GM04503 (cell line): ENCODE results near the gene SIVA1.

Experiments used
- DNase-seq: peaks from one replicate; pipeline ENCODE4 v3.0.0-alpha.2; 2012; ENCODE audit warnings: low read depth

Gene SIVA1

DNA sequence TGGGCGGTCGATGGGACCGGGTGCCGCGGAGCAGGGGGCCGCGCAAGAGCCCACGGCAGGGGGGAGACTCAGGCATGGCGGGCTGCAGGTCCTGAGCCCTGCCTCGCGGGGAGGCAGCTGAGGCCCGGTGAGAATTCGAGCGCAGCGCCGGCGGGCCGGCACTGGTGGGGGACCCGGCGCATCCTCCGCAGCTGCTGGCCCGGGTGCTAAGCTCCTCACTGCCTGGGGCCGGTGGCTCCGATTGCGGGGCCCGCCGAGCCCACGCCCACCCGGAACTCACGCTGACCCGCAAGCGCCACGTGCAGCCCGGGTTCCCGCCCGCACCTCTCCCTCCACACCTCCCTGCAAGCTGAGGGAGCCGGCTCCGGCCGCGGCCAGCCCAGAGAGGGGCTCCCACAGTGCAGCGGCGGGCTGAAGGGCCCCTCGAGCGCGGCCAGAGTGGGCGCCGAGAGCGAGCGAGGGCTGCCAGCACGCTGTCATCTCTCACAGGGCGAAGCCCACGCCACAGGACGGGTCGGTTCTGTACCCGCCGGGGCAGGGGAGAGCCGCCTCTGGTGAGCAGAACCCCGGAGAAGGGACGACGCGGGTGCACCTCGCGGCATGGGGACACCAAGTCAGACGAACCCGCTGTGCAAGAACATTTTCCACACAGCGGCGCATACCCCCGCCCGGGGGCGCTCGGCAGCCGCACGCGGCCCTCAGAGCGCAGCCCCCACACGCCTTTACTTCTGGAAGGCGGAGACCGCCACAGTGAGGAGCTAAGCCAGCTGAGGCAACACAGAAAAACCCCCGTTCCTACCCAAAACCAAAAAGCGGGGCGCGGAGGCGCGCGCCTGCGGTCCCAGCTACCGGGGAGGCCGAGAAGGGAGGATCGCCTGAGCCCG is 1.2 kb upstream of the SIVA1 start:
- no peak for DNase-seq

GRCh38 chr14:104752423-104752734 is 568 bp upstream of the SIVA1 start:
- DNase-seq, result no peak

- DNase-seq, result no peak
Measured at GRCh38 chr14:104753528-104754212, 723 bp downstream of the SIVA1 start.

- DNase-seq, result no peak
Measured at GRCh38 chr14:104754213-104754851, 1.4 kb downstream of the SIVA1 start.

- DNase-seq, result no peak
Measured at GRCh38 chr14:104755621-104756020, 2.7 kb downstream of the SIVA1 start.

DNA sequence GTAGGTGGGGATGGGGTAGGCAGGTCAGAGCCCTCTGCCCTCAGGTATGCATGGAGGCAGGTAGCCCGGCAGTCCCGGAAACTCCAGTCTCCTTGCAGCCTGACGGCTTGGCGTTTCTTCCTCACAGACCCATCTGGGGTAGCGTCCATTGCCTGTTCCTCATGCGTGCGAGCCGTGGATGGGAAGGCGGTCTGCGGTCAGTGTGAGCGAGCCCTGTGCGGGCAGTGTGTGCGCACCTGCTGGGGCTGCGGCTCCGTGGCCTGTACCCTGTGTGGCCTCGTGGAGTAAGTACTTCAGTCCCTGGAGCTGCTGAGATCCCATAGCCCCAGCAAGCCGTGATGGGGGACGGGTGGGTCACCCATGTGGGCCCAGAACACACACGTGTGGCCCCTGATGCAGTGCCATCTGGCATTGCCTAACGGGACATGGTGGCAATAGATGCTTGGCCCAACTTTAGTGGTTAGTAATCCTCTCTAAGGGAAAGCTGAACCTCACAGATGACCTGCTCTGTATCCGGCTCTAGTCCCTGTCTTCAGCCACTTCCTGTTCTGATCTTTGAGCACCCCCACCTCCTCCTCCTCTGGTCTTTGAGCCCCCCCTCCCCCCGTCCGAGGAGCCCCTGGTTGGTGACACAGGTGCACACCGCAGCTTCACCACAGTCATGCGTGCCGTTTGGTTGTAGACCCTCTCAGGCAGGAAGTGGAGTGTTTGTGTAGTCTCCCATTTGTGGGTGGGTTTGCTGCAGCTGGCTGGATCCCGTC is 3.7 kb downstream of the SIVA1 start:
- no peak for DNase-seq

GRCh38 chr14:104757238-104757585 is 4.3 kb downstream of the SIVA1 start:
- DNase-seq, result no peak

DNA sequence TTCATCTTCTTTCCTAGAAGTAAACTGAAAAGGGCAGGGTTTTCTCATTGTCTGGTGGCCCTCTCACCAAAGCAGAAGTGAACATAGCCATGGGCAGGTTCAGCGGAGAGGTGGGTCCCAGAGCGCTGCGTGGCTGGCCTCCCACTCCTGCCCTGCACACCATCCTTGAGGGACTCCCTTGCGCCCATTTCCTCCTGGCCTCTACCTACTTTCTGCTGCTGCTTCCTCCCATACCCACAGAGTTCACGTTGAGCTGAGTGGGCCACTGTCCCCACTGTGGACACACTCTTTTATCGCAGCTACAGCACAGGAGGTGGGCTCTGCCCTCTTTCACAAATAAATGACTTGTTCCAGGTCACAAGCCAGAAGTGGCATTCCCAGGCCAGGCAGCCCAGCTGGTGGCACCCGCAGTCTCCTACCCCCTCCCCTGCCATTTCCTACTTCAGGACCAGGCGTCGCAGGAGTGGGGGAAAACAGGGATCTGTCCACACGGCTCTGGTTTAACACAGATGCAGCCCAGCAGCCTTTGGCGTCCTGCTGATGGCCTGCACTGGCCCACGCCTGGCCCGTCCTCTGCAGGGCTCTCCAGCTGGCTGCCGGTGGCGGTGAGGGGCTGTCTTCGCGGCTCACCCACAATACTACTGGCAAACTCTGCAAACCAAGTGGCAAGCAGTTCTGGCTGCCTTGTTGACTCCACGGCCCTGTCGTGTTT is 4.9 kb downstream of the SIVA1 start:
- no peak for DNase-seq

DNA sequence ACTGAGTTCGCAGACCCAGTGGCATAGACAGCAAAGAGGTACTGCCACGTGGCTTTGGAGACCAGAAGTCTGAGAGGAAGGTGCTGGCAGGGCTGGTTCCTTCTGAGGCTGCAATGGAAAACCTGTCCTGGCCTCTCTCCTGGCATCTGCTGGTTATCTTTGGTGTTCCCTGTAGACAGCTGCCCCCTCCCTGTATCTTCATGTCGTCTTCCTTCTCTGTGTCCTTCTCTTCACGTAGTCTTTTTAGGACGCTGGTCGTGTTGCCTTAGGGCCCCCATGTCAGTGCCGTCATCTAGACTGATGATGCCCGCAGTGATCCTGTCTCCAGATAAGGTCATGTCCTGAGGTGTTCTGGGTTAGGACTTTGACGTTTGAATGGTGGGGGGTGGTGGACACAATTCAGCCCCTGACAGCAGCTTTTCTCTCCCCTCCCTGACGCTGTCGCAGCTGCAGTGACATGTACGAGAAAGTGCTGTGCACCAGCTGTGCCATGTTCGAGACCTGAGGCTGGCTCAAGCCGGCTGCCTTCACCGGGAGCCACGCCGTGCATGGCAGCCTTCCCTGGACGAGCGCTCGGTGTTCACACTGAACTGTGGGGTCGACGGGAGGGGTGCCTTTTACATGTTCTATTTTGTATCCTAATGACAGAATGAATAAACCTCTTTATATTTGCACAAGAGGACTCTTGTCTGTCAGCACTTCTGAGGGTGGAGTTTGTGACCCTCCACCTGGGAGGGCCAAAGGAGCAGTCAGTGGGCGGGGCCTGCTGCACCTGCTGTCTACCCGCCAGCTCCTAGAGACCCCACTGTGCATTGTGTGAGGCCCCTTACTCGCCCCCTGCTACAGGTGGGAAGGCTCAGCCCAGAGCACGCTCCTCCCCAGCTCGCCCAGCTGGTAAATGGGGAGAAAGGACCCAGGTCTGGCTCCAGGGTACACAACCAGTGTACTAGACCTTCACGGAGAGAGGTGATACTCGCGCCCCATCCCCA is 6.3 kb downstream of the SIVA1 start:
- no peak for DNase-seq

GRCh38 chr14:104765517-104765916 is 12.6 kb downstream of the SIVA1 start:
- DNase-seq, result no peak

DNA sequence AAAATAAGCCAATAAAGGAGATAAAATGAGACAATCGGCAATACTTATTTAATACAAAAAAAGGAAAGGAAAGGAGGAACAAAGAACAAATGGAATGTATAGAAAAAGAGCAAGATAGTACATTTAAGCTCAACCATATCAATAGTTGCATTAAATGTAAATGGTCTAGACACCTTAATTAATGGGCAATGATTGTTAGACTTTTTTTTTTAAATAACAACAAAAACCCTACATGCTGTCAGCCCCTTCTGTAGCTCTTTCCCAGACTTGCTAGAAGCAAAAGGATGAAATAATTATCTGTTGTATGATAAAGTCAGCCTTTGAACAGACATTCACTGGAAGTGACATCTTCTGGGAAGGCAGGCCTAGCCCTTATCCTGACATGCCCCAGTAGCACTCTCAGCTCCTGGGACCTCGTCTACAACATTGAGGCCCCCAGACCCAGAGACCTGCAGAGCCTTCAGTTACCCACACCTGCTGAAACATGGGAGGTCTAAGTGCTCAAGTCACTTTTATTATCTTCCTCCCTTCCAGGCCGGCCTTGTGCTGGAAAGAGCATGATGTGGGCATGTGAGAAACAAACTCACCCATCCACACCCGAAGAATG is 13.4 kb downstream of the SIVA1 start:
- DNase-seq, result no peak

DNA sequence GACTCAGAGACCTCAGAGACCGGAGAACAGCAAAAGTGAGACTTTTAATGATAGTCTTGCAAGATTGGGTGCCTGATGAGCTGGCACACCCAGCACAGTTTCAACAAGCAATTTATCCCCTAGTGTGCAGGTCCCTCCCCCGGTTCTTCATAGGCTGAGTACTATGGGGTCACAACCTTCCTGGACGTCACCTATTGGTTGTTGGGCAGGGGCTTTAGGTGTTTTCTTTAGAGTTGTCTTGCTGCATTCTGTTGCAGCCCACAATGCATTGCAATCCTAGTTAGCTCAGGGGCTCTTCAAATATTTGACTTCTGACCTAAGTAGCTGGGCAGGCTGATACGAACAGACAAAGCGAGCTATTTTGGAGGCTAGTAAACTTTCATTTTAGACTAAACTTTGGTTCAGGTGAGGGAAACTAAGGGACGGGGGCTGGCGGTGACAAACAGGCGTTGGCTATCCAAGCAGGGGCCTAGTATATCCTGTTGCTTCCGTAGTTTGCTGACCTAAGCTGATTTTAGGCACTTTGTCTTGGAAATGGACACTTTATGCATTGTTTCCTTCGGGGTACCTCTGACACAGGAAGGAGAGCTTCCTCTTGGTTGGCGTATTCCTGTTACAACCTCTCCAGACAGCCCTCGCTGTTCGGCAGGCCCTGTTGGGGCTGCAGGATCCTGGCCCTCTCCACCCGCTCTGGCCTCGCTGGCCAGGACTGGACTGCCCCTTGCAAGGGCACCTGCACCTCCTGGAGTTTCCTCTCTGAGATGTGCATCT is 14.1 kb downstream of the SIVA1 start:
- no peak for DNase-seq

- DNase-seq, result no peak
Measured at GRCh38 chr14:104767634-104767918, 14.6 kb downstream of the SIVA1 start.

DNA sequence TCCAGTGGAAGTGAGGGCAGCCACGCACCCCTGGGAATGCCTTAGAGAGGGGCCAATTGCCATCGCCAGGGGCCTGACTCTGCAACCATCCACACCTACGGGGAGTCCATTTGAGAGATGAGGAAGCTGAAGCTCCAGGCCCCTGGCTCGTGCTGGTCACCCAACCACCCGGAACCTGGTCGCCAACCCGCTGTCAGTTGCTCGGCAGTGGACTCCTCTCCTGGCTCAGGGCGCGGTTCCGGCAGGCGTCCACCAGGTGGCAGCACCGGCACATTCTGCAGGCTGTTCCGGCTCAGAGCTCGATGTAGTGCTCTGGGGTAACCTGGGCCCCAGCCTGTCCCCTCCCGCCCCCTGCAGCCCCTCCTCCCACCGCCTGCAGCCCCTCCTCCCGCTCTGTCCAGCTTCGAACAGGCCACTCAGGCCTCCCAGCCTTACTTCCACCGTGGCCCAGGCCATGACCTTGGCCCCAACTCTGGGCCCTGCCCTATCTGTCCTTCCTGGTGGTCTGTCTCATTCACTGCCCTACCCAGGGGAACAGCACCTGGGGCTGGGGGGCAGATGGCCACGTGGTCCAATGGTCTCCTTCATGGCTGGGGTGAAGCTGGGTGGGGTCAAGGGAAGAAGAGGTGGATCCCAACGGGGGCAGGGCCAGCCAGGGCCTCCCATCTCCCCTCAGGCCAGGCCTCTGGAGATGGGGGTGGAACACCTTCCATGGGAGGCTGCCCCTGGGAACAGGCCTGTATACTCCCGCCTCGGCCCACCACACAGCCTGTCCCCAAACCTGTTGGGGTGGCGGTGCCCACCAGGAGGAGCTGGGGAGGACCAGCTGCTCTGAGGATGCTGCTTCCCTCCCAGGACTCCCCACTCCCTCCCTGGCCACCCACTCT is 15.7 kb downstream of the SIVA1 start:
- DNase-seq, result no peak

GRCh38 chr14:104769324-104770071 is 16.6 kb downstream of the SIVA1 start:
- no peak for DNase-seq

DNA sequence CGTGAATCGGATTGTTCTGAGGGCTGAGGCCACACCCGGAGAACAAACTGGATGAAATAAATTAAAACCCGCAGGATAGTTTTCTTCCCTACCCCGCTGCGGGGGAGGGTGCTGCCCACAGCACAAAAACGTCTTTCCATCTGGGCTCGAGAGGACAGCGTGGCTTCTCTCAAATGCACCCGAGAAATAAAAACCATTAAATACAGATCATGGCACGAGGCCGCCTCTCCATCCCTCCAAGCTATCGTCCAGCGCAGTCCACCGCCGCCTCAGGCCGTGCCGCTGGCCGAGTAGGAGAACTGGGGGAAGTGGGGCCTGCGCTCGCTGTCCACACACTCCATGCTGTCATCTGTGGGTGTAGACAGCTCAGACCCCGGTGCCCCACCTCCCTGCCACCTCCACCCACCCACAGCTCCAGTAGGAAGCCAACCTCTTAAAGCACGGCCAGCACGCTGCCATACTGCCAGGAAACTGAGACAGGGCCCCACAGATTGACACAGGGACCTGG is 17.2 kb downstream of the SIVA1 start:
- no peak for DNase-seq

GRCh38 chr14:104770851-104771272 is 17.9 kb downstream of the SIVA1 start:
- DNase-seq, result no peak

GRCh38 chr14:104771374-104771773 is 18.4 kb downstream of the SIVA1 start:
- DNase-seq, result no peak
